Common myeloid progenitor, CD34-positive (primary cell): ENCODE results near the gene MRM1.

Experiments
- CTCF ChIA-PET: fragments of 350-600 bp; sonication (Branson Sonifier 250); formaldehyde crosslinking; loops from one replicate; lab custom pipeline; 2021; ENCODE audit warnings: antibody characterized with exemption; lab: Charles Lee
- POLR2A ChIA-PET: fragments of 350-600 bp; sonication (Branson Sonifier 250); formaldehyde crosslinking; loops from one replicate; lab custom pipeline; 2021; ENCODE audit warnings: antibody characterized with exemption; lab: Charles Lee
- DNase-seq, 3 donors: peaks; one replicate each; pipeline versions ENCODE4 v3.0.0 to v3.0.0-alpha.2; 2013
- H3K27ac ChIP-seq, 2 experiments: 1 replicate in 1 of 2; 2 replicates in 1 of 2; pipeline ENCODE4 v1.7.0; 2013; ENCODE audit warnings: inconsistent platforms in 2 of 2, low read length in 2 of 2, mild to moderate bottlenecking in 2 of 2, low read depth in 1 of 2, moderate library complexity in 1 of 2; ENCODE audit not compliant: severe bottlenecking in 2 of 2, insufficient read depth in 1 of 2, poor library complexity in 1 of 2
- H3K27me3 ChIP-seq, 5 experiments: replicated peaks in 2 of 5; 1 replicate in 3 of 5; 2 replicates in 2 of 5; pipeline versions ENCODE4 v1.6.1 to v1.7.0; 2013; ENCODE audit warnings: low read length in 4 of 5, mild to moderate bottlenecking in 2 of 5, moderate library complexity in 2 of 5, inconsistent platforms in 1 of 5; ENCODE audit not compliant: insufficient read depth in 5 of 5, control insufficient read depth in 4 of 5
- H3K36me3 ChIP-seq, 4 experiments: 1 replicate in 2 of 4; 2 replicates in 2 of 4; pipeline versions ENCODE4 v1.6.1 to v1.7.0; 2013; ENCODE audit warnings: low read length in 3 of 4, control low read depth in 1 of 4, mild to moderate bottlenecking in 1 of 4; ENCODE audit not compliant: control insufficient read depth in 4 of 4, insufficient read depth in 4 of 4
- H3K4me1 ChIP-seq, 4 experiments: 1 replicate in 3 of 4; 2 replicates in 1 of 4; pipeline versions ENCODE4 v1.6.1 to v1.7.1; 2013; ENCODE audit warnings: low read length in 3 of 4, mild to moderate bottlenecking in 3 of 4, control low read depth in 1 of 4, inconsistent platforms in 1 of 4, moderate library complexity in 1 of 4; ENCODE audit not compliant: control insufficient read depth in 4 of 4, insufficient read depth in 4 of 4; ENCODE audit errors: control extremely low read depth in 1 of 4
- H3K4me3 ChIP-seq, 7 experiments: 1 replicate in 4 of 7; 2 replicates in 3 of 7; pipeline versions ENCODE4 v1.5.1 to v1.7.0; 2013; ENCODE audit warnings: mild to moderate bottlenecking in 7 of 7, low read length in 6 of 7, moderate library complexity in 6 of 7, inconsistent platforms in 2 of 7, low read depth in 2 of 7, control low read depth in 1 of 7; ENCODE audit not compliant: insufficient read depth in 4 of 7, control insufficient read depth in 1 of 7; ENCODE audit errors: extremely low read depth in 1 of 7
- H3K9me3 ChIP-seq, 5 experiments: 1 replicate in 4 of 5; 2 replicates in 1 of 5; pipeline versions ENCODE4 v1.6.1 to v1.7.1; 2013; ENCODE audit warnings: low read length in 4 of 5, mild to moderate bottlenecking in 2 of 5, inconsistent platforms in 1 of 5, low read depth in 1 of 5, moderate library complexity in 1 of 5; ENCODE audit not compliant: control insufficient read depth in 4 of 5, insufficient read depth in 2 of 5; ENCODE audit errors: control extremely low read depth in 1 of 5
- WGBS: methylation state at CpG from one replicate; pipeline ENCODE4 v1.1.5; 2013; ENCODE audit not compliant: insufficient coverage; 5-methylcytosine and 5-hydroxymethylcytosine counted together

The MRM1 gene

DNA sequence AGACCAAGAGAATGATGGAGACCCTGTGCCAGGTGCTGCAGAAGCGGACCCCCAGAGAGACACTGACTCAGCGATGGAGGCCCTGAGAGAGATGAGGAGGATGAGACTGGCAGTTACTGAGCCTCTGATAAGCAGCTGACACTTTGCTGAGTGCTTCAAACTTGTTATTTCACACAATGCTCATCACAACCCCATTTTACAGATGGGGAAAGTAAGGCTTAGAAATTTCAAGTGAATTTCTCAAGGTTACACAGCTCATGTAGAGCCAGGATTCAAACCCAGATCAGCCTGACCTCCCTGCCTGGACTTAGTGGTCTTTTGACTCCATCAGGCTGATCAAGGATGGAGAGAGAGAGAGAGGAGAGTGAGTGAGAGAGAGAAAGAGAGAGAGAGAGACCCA, 27.2 kb downstream of the MRM1 start:
- Histone ChIP-seq H3K27me3 (peaks cover 0 to 9% (median 8%) of the 10 kb centered on the region in 5 experiments), H3K27ac (no peak overlapping the region), H3K4me1 (no peaks in the 10 kb centered on the region), H3K36me3 (no peaks in the 10 kb centered on the region), H3K4me3 (no peak overlapping the region), H3K9me3 (no peaks in the 10 kb centered on the region)
- 93% methylated on average over 2 of the region's 2 CpGs for WGBS
- ChIA-PET CTCF (interaction anchor here (0.7 to 3.7 kb wide), 13 partner anchors 8 to 612 kb away, joined by 3 to 15 read pairs (median 4); partner anchors contain the start of gene MRM1), POLR2A (no interaction called here)
- no peak for DNase-seq

GRCh38 chr17:36629252-36629847, 28.0 kb downstream of the MRM1 start:
- POLR2A ChIA-PET, result no interaction called here
- Histone ChIP-seq H3K9me3 (no peaks in the 10 kb centered on the region), H3K4me1 (no peaks in the 10 kb centered on the region), H3K4me3 (no peak overlapping the region), H3K27ac (no peak overlapping the region), H3K27me3 (peaks cover 0 to 11% (median 9%) of the 10 kb centered on the region in 5 experiments), H3K36me3 (no peaks in the 10 kb centered on the region)
- WGBS, result 25% methylated on average over 13 of the region's 14 CpGs
- CTCF ChIA-PET, result interaction anchor here (0.7 to 3.7 kb wide), 11 partner anchors 9 to 611 kb away, joined by 3 to 15 read pairs (median 4); partner anchors contain the start of gene MRM1
- peak; percentile 66 to 76 (median 75) for DNase-seq

- WGBS, result 56% methylated on average over 2 of the region's 8 CpGs
- H3K4me3 ChIP-seq, result no peak overlapping the region
- POLR2A ChIA-PET, result no interaction called here
- H3K4me1 ChIP-seq, result no peaks in the 10 kb centered on the region
- DNase-seq, result peak in 1 of 3 donors; percentile 4
- H3K36me3 ChIP-seq, result no peaks in the 10 kb centered on the region
- CTCF ChIA-PET, result interaction anchor here (1.0 to 3.7 kb wide), 9 partner anchors 9 to 767 kb away, joined by 3 to 15 read pairs (median 4); no protein-coding TSS in a partner anchor
- no peak overlapping the region for H3K27ac ChIP-seq
- peaks cover 0 to 14% (median 9%) of the 10 kb centered on the region in 5 experiments for H3K27me3 ChIP-seq
- no peaks in the 10 kb centered on the region for H3K9me3 ChIP-seq
Observed at GRCh38 chr17:36629970-36630502, 28.7 kb downstream of the MRM1 start.

DNA sequence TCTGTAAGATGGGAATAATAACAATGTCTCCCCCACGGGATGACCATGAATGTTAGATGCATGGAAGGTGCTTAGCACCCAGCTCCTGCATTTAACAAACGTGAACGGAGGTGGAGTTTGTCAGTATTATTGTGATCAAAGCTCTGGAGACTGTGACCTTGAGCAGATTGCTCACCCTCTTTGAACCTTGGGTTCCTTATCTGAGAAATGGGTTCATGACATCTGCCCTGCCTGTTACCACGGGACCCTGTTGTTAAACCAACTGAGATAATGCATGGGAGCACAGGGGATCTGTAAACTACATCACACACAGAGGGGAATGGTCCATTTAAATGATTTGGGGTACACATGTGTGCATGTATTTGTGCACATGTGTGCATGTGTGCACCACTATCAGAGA, 29.6 kb downstream of the MRM1 start:
- H3K36me3 ChIP-seq, result no peaks in the 10 kb centered on the region
- no peak overlapping the region for H3K4me3 ChIP-seq
- WGBS, result 97% methylated on average over 3 of the region's 4 CpGs
- no peaks in the 10 kb centered on the region for H3K4me1 ChIP-seq
- CTCF ChIA-PET, result interaction anchor here (0.8 to 1.0 kb wide), 3 partner anchors 24 to 766 kb away, joined by 3 read pairs; no protein-coding TSS in a partner anchor
- no peaks in the 10 kb centered on the region for H3K9me3 ChIP-seq
- POLR2A ChIA-PET, result no interaction called here
- no peak for DNase-seq
- peaks cover 0 to 19% (median 9%) of the 10 kb centered on the region in 5 experiments for H3K27me3 ChIP-seq
- H3K27ac ChIP-seq, result no peak overlapping the region

DNA sequence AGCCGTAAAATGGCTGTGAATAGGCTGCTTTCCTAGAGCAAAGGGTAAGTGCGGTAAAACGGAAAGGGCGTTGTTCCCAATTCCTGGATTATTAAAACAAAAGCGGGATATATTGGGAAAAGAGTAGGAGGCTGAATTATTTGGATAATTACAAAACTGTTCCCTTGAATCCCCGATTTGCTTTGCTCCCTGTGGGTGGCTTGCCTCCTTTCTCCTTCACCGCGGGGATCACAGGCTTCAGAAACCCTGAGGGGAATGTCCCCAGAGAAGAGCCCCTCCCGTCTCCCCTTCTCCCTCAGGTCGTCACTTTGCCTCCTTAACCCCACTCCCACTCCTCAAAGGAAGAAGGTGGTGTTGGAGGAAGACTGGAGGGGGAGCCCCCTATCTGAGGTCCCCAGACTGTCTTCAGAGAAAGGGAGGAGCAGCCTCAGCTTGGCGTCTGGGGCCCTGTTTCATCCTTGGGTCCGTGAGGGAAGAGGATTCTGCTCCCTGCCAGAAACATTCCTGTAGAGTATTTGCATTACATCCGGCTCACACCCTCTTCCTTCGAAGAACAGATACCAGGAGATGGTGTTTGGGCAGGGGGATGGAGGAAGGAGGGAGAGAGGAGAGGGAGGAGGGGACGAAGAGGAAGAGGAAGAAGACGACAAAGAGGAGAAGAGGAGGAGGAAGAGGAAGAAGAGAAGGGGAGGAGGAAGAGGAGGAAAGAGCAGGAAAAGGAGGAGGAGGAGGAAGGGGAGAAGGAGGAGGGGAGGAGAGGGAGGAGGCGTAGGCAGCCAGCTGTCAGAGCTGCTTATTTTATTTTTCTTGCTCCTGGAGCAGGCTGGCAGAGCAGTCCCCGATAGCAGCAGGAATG, 31.8 kb downstream of the MRM1 start:
- ChIA-PET POLR2A (no interaction called here), CTCF (interaction anchor here (0.7 to 1.6 kb wide), 4 partner anchors 9 to 740 kb away, joined by 3 to 6 read pairs (median 4); no protein-coding TSS in a partner anchor)
- 73% methylated on average over 14 of the region's 18 CpGs for WGBS
- no peak overlapping the region for H3K4me3 ChIP-seq
- peaks cover 0 to 21% (median 10%) of the 10 kb centered on the region in 5 experiments for H3K27me3 ChIP-seq
- no peak overlapping the region for H3K27ac ChIP-seq
- DNase-seq, result no peak
- no peaks in the 10 kb centered on the region for H3K9me3 ChIP-seq
- H3K4me1 ChIP-seq, result no peaks in the 10 kb centered on the region
- no peaks in the 10 kb centered on the region for H3K36me3 ChIP-seq

GRCh38 chr17:36640346-36640745, 39.0 kb downstream of the MRM1 start:
- Histone ChIP-seq H3K9me3 (peaks cover 0 to 4% (median 0%) of the 10 kb centered on the region in 5 experiments), H3K4me1 (peaks cover 0 to 21% (median 14%) of the 10 kb centered on the region in 4 experiments), H3K27me3 (peaks cover 12 to 64% (median 32%) of the 10 kb centered on the region in 5 experiments), H3K27ac (no peak overlapping the region), H3K36me3 (no peaks in the 10 kb centered on the region), H3K4me3 (no peak overlapping the region)
- DNase-seq, result no peak
- 100% methylated on average over 1 of the region's 2 CpGs for WGBS
- ChIA-PET CTCF (no interaction called here), POLR2A (no interaction called here)
